ENCODE results near the gene PHF21A.
A peak's percentile ranks its signal among the peaks of the same experiment; 100 is the strongest.

PHF21A gene

DNA sequence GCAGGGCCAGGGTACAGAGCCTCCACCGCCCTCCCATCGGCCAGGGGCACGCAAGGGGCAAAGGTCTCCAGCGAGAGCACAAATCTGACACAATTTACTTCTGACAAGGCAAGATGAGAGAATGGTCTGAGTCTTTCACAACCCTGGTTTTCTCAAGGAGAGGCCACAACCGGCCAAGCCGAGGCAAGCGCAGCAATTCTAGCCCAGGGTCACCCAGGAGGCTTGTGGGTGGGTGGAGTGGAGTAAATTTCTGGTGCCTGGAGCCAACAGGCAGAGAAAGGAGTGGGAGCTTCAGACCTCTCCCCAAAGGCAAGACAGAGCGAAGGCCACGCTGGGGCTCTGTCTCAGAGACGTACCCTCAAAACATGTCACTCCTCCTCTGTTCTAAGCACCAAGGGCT is 189.5 kb downstream of the PHF21A start:
- DNase-seq = no peak

DNA sequence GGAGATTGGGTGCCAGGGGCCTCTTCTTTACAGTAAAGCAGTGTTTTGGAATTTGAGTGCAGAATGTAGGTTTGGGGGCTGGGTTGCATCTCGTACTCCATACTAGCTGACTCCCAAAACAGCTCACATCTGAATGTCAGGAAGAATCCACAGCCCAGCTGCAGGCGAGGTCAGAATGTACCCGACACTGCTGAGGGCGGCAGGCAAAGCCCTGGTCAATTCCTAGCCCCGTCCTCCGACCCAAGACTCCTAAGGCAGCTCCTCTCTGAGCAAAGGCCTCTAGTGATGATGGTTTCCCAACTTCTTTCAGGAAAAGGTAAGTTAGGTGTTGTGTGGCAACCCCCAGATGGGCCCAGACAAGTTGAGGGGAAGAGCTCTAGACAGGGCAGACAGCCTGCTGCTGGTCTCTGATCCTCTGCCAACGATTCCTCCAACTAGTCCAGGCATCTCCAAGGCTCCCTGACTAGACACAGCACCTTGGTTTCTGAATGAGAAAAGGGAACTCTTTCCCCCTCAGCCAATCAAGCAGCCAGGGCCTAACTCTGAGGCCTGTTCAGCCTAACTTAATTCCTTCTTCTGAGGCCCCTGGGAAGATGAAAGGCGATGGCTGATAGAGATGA is 190.2 kb downstream of the PHF21A start:
- no peak for DNase-seq

DNA sequence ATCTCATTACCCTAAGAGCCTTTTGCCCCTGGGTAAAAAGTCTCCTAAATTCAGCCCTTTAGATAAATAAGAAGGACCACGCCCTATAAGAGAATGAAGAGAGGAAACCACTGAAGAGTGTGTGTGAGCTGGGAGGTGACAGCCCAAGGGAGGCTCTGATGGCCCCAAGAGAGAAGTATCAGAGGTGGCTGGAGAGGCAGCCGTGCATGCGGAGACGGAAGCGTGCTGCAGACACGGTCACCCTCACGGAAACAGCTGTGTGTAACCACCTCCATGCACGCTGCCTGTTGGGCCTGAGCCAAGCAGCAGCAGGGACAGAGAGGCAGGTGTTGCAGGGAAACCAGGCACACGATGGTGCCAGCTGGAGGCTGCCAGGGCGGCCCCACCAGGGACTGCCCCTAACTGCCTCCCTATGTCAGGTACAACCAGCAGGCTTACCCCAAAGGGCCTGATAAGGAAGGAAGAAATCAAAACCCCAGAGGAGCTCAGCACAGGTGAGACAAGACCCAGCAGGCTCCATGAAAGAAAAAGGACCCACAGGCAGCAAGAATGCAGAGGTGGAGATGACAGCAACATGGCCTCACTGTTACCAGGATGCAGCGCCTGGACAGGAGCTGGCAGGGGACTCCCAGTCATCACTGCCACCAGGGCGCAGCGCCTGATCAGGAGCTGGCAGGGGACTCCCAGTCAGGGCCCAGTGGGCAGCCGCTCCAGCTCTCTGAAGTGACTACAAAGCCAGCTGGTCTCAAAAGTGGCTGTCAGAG is 191.0 kb downstream of the PHF21A start:
- DNase-seq = peak; percentile 59 to 80

DNA sequence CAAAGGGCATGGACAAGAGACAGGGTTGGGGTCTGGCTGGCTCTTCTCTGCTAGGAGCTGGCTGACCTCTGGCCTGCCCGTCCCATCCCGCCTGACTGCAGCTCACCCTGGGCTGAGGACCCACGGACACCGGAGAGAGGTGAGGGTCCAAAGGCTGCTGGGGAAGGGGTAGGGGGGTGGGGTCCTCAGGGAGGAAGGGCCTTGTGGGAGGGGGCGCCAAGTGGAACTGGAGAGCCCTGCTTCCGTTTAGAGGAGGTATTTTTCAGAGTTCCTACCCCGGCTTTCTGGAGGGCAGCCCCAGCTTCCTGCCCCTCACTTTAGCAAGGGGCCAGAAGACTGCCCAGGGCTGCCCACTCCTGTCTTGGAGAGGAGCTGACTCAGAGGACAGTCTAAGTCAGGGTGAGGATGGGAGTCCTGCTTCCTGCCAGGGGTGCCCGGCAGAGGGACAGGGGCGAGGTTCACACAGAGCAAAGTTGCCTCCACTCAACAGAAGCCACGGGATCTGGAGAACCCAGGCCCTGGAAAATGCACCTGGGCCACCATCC is 191.7 kb downstream of the PHF21A start:
- no peak for DNase-seq

DNA sequence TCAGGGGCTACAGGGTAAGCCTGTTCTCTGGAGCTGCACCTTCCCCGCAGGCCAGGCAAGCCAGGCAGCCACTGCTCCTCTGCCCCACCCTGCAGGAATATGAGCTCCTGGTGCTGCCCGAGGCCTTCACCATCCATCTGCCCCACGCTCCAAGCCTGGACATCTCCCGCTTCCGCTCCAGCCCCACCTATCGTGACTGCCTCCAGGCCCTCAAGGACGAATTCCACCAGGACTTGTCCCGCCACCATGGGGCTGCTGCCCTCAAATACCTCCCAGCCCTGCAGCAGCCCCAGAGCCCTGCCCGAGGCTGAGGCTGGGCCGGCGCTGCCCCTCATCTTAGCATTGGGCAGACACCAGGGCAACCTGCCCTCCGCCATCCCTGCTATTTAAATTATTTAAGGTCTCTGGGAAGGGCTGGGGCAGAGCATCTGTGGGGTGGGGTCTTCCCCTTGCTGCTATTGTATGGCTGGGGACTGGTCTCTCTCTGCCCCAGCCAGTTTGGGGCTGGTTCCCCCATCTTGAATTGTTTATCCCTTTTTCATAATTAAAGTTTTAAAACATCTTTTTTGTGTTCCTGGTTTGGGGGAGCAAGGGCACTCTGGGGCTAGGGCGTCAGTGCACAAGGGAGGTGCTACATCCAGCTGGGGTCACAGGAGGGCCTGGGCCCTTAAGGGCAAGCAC is 192.6 kb downstream of the PHF21A start:
- DNase-seq = no peak

DNA sequence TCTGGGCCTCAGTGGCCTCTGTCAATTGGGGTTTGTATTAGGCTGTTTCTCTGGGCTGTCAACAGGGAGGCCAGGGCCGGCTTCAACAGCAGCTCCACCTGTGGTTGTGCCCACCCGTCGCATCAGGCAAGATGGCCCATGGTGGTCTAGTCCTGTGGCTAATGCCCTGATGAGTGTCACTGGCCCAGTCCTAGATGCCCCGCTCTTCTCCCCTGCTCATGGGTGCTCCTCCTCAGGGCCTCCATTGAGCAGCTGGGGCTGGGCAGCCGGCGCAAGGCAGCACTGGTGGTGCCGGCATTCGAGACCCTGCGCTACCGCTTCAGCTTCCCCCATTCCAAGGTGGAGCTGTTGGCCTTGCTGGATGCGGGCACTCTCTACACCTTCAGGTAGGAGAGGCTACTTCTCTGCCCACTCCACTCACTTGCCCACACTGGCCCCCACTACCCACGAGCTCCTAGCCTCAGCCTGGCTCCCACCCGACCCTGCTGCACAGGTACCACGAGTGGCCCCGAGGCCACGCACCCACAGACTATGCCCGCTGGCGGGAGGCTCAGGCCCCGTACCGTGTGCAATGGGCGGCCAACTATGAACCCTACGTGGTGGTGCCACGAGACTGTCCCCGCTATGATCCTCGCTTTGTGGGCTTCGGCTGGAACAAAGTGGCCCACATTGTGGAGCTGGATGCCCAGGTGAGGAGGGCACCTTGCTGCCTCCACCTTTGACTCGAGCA is 193.4 kb downstream of the PHF21A start:
- DNase-seq = no peak

DNA sequence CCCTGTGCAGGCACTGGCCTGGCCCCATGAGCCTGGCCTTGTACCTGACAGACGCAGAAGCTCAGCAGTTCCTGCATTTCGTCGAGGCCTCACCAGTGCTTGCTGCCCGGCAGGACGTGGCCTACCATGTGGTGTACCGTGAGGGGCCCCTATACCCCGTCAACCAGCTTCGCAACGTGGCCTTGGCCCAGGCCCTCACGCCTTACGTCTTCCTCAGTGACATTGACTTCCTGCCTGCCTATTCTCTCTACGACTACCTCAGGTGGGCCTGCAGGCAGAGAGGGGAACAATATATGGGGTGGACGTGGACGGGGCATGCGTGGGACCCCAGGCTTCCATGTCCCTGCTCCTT is 193.9 kb downstream of the PHF21A start:
- DNase-seq = no peak

DNA sequence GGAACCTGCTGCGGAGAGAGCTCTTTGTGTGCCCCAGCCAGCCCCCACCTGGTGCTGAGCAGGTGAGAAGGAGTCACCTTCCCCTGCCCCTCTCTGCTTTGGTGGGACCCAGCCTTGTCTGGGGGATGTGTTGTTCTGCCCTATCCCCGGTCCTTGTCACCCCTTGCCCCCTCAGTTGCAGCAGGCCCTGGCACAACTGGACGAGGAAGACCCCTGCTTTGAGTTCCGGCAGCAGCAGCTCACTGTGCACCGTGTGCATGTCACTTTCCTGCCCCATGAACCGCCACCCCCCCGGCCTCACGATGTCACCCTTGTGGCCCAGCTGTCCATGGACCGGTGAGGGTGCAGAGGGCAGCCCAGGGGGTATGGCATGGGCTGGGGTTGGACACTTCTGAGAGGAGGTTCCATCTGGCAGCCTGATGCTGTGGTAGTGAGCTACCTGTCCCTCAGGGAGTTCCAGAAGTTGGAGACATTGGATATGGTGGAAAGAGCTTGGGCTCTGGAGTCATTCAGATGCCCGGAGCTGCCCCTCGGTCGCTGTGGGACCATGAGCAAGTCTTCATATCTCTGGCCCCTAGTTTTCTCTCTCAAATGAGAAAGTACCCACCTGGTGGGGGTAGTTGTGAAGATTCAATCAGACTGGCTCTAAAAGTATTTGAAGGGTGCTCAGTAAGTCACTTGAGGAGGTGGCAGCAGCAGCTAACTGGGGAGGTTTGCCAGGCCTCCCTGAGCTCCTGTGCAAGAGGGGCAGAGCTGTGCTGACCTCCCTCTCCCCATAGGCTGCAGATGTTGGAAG is 194.5 kb downstream of the PHF21A start:
- DNase-seq = no peak

DNA sequence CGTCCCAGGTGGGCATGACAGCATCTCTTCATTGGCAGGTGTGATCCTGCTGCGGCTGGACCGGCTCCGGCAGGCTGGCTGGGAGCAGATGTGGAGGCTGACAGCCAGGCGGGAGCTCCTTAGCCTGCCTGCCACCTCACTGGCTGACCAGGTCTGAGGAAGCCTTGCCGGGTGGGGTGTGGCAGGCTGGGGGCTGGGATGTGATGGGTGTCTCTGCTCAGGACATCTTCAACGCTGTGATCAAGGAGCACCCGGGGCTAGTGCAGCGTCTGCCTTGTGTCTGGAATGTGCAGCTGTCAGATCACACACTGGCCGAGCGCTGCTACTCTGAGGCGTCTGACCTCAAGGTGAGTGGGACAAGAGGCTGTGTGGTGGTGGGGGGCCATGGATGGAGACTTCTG is 195.3 kb downstream of the PHF21A start:
- DNase-seq = no peak

DNA sequence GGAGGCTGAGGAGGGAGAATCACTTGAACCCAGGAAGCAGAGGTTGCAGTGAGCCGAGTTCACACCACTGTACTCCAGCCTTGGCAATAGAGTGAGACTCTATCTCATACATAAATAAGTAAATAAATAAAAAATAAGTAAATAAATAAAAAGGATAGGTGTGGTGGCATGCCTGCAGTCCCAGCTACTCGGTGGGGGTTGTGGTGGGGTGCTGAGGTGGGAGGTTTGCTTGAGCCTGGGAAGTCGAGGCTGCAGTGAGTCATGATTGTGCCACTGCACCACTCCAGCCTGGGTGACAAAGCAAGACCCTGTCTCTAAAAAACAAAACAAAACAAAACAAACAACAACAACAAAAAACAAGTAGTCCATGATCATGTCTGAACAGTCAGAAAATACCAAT is 195.7 kb downstream of the PHF21A start:
- DNase-seq = no peak

DNA sequence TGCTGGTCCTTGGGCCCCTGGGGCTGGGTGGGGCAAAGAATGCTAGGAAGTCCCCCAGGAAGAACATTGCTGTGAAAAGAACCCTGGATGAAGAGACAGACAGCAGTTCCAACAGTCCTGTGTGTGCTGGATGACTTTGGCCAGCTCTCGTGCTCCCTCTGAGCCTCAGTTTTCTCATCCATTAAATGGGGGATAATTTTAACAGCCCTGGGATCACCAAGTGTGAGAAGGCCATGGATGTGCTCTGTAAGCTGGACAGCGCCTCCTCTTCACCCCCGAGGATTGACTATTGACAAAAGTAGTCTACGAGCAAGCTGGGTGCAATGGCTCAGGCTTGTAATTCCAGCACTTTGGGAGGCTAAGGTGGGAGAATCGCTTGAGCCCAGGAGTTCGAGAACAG is 196.3 kb downstream of the PHF21A start:
- no peak for DNase-seq

DNA sequence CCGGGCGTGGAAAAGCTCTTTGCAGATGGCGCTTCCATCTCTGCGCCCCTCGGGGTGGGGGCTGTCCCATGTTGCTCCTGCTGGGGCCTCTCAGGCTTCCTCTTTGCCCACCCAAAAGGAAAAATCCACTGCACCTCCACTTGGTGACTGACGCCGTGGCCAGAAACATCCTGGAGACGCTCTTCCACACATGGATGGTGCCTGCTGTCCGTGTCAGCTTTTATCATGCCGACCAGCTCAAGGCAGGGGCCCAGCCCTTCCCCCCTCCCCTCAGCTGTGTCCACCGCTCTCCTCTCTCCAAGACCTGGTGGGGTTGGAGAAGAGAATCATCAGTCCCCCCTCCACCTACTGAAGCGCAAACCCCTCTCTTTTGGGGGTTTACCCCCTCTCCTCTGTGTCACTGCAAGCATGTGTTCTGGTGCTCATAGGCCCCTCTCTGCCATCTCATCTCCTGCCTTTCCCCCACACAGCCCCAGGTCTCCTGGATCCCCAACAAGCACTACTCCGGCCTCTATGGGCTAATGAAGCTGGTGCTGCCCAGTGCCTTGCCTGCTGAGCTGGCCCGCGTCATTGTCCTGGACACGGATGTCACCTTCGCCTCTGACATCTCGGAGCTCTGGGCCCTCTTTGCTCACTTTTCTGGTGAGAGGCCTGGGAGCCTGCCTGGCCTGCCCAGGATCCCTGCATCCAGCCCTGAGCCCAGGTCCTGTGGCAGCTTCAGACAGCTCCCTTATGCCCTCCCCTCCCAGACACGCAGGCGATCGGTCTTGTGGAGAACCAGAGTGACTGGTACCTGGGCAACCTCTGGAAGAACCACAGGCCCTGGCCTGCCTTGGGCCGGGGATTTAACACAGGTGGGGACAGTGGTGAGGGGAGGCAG is 197.0 kb downstream of the PHF21A start:
- no peak for DNase-seq

DNA sequence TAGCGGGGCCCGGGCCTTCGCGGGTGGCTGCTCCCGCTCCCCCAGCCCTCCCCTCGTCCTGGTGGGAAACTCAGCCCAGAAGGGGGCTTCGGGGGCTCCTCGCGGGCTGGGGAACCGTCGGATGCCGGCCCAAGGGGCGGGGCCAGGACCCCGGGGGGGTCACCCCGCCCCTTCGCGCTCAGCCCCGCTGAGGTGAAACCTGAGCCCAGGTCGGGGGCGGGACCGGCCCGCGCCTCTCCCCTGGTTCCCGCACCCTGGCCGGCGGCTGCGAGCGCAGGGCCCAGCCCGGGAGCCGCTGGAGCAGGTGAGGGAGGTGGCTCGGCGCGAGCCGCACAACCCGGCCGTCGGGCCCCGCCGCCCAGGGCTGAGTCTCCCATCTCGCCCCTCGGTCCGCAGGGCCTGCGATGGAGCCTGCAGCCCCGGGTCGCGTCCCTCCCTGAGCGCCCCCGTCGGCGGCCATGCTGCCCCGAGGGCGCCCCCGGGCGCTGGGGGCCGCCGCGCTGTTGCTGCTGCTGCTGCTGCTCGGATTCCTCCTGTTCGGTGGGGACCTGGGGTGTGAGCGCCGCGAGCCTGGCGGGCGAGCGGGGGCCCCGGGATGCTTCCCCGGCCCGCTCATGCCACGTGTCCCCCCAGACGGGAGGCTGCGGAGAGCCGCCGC is 198.7 kb downstream of the PHF21A start, which contains the start of gene LARGE2:
TSS of gene LARGE2 (plus strand) at position 232 of the 658 bp plus-strand sequence. CDS start at position 459, 227 bp downstream.
- peak in 1 of 2 donors; percentile 39 for DNase-seq

DNA sequence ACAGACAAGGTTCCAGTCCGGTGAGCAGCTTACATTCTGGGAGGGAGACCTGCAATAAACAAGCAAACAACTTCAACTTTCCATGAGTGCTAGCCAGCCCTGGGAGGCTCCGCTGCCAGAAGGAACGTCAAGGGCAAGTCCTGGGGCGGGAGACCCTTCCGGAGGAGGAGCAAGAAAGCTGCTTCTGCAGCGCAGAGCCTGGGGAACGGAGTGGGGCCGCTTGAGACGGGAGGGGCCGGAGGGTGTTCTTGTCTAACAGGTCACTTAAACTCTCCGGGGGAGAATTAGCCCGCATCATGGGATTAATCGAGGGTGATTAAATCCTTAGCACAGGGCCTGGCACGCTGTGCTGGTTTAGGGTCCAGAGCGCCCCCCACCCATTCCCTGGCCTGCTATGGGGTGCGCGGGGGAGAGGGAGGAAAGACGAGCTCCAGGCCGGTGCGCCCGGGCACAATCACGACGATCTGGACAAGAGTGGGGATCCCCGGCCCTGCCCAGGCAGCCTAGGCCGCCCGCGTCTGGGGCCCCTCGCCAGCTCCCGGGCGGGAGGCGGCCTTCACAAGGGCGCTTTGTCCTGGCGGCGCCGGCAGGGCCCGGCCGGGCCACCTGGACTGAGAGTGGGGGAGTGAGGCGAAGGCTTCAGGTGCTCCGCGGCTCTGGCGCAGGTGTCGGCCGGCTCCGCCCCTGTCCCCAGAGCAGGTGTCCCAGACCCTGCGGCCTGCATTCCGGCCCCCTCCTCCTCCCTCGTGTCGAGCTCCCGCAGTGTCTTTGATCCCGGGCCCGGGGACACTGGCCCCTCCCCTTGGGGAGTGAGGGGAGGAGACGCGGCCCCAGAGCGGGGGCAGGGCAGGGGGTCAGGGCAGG is 199.5 kb downstream of the PHF21A start:
- DNase-seq = peak in 1 of 2 donors; percentile 20

DNA sequence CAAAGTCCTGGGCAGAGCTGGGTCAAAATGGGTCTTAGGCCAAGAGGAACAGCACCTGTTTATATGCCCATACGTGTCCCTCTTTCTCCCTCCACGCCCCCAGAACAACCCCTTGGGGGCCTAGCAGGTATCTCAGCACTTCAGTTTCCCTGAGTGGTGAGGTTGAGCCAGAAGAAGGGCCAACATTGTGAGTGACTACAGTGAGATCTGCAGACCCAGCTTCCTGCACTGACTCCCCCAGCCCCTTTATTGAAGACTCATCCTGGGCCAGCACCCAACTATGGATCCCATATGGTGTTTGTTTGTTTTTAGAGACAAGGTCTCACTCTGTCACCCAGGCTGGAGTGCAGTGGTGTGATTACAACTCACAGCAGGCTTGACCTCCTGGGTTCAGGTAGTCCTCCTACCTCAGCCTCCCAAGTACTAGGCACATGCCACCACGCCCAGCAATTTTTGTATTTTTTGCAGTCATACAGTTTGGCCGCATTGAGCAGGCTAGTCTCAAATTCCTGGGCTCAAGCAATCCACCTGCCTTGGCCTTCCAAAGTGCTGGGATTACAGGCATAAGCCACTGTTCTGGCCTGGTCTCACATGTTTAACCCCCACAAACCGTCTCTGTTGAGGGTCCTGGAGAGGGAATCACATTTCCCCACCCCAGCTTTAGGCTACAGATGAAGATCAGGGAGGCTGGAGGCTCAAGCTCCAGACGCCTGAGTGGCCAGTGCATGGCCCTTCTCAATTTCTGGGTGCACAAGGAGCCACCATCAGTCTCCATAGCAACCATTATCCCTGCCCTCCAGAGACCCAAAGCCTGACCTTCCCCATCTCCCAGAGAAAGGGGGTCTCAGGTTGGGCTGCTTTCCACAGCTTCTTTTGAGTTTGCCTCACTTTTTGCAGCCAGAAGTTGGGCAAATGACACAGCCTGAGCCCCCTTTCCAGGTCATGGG is 200.4 kb downstream of the PHF21A start:
- no peak for DNase-seq

DNA sequence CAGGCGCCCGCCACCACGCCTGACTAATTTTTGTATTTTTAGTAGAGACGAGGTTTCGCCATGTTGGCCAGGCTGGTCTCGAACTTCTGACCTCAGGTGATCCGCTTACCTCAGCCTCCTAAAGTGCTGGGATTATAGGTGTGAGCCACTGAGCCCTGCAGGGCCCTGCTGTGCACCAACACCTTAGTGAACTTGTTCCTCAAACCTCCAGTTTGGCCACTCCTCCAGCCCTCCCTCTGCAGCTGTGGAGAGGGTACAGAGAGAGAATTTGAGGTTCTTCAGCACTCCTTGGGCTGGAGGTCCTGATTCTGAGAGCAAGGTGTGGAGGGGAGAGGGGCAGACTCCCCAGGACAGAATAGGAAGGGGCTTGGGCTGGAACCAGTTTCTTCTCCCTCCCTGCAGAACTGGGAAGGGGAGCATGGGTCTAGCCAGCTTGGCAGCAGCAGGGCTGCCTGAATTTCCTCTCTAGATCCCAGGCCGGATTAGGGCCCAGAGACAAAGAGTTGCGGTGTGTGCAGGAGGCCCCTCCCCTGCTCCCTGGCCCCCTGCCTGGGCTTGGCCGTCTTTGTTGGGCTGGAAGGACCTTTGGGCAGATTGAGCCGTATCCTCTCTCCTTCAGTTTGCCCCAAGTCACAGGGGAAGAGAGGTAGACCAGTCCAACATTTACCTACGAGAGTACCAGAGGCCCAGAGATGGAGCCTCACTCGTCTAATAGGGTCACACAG is 201.3 kb downstream of the PHF21A start:
- DNase-seq = no peak

DNA sequence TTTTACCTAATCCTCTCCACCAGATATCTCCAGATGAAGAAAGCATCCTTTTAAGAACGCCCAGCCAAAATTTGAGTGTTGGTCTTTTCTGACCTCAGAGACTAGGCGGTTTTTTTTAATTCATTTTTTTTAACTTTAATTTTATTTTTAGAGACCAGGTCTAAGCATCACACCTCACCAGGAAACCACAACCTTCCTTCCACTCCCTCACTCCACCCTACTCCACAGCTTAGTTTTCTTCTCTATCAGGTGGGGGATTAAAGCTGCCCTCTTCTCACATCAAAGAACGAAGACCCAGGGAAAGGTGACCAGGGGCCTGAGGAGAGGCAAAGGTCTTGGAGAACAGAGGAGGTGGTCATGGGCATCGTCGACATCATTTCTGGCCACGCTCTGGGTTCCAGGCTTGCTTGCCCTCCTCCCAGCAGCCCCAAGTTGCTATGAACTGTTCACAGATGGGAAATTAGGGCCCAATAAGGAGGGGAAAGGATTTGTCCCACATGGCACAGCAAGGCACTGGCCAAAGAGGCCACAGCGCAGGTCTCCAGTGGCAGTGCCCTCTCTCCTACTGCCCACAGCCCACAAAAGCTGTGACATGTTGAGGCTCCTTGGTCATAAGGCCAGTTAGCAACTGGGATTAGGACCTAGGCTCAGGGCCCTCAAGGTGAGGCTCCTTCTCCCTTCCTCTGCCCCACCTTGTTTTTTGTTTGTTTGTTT is 202.1 kb downstream of the PHF21A start:
- DNase-seq = no peak

All from CD4-positive, alpha-beta T cell treated with Interferon alpha-2 for 1 hour (primary cell).